ENCODE data around the gene TTLL3. TPM values are rescaled to one million over a fixed set of nuclear protein-coding genes. Genes with fewer than 3 reads are reported as not detected.
A peak's percentile ranks its signal among the peaks of the same experiment; 100 is the strongest.

TTLL3 gene
- total RNA-seq, result 10 to 100 TPM; 81.4 to 91.7 TPM
- 1 to 10 TPM; 3.0 to 5.9 TPM for polyA plus RNA-seq

GRCh38 chr3:9809615-9810432 is at the start of gene TTLL3:
Gene TTLL3, plus strand, starts transcription at chr3:9810262. Its CDS starts 400 bp downstream, at chr3:9810662.
- Mint-ChIP-seq H3K36me3 (peaks cover 10 to 40% of the 10 kb centered on the region in 2 donors), H3K4me3 (peak within 1 kb of the TSS; percentile 91 to 94 (median 92)), H3K9me3 (no peaks in the 10 kb centered on the region), H3K4me1 (peaks cover 35 to 46% (median 41%) of the 10 kb centered on the region in 4 donors), H3K27ac (peak within 1 kb of the TSS; percentile 87 to 99 (median 98)), H3K27me3 (no peaks in the 10 kb centered on the region)
- intact Hi-C loops (cut with micrococcal nuclease), result loop anchor here (1.0 to 2.0 kb wide), 2 partner anchors 34 to 79 kb away; partner anchors contain the start of genes BRPF1 and RPUSD3
- peaks cover 8% of the 10 kb centered on the region for H3K36me3 ChIP-seq (ENCODE audit: insufficient read depth, low read length)
- ChIA-PET POLR2A (ENCODE audit: partially characterized antibody) (interaction anchor here (0.7 to 4.5 kb wide), 22 partner anchors 10 to 160 kb away, joined by 3 to 60 read pairs (median 4); partner anchors contain the start of genes ARPC4, BRPF1, CRELD1 and JAGN1), CTCF (ENCODE audit: partially characterized antibody) (interaction anchor here (1.1 to 3.2 kb wide), 3 partner anchors 17 to 122 kb away, joined by 4 to 15 read pairs (median 4); partner anchors contain the start of genes ARPC4, OGG1 and TADA3)
- DNase-seq, result peak; percentile 34 to 62 (median 48)
- H3K27ac ChIP-seq (ENCODE audit: low read depth, low read length), result peak within 1 kb of the TSS; percentile 74
- H3K4me3 ChIP-seq (ENCODE audit: low read length in 2 of 2), result peak within 1 kb of the TSS; percentile 72
- no peaks in the 10 kb centered on the region for H3K27me3 ChIP-seq (ENCODE audit: insufficient read depth, low read length)
- no peaks in the 10 kb centered on the region for H3K9me3 ChIP-seq (ENCODE audit: control insufficient read depth in 1 of 2, low read length in 2 of 2)
- peaks cover 27% of the 10 kb centered on the region for H3K4me1 ChIP-seq (ENCODE audit: insufficient read depth, low read length)

DNA sequence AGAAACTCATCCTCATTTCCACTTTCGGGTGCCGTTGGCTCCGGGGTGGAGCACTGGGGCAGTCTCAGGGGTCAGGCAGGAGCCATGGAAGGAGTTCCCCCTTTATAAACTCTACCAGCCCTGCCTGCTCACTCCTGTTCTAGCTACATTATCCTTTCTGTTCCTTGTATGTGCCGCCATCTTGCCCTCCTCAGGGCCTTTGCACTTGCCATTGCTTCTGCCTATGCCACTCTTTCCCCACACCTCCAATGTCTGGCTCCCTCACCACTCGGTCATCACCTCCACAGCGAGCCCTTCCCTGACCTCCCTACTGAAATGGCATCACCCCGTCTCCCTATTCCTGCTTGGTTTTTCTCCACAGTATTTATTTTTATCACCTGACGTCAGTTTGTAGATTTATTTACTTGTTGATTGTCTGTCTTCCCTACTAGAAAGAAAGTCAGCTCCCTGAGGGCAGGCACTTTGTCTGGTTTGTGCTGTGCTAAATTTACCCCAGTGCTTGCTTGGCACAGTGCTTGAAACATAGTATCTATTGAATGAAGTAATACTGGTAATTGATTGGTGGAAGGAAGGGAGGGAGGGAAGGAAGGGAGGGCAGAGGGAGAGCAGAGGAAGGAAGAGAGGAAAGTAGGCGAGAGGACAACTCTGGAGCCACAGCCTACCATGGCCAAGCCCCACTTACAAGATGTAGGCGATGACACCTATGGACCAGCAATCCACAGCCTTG is 49.1 kb upstream of the TTLL3 start:
- H3K36me3 ChIP-seq (ENCODE audit: insufficient read depth, low read length), result peaks cover 18% of the 10 kb centered on the region
- no peaks in the 10 kb centered on the region for H3K9me3 ChIP-seq (ENCODE audit: control insufficient read depth in 1 of 2, low read length in 2 of 2)
- no peak for DNase-seq
- peak overlapping the region in 2 of 7 donors; percentile 12 to 17 for H3K27ac Mint-ChIP-seq
- H3K4me3 Mint-ChIP-seq, result no peak overlapping the region
- intact Hi-C loops (cut with micrococcal nuclease), result no loop called here
- CTCF ChIA-PET (ENCODE audit: partially characterized antibody), result no interaction called here
- peaks cover 0 to 7% (median 1%) of the 10 kb centered on the region in 4 donors for H3K4me1 Mint-ChIP-seq
- POLR2A ChIA-PET (ENCODE audit: partially characterized antibody), result no interaction called here
- H3K27ac ChIP-seq (ENCODE audit: low read depth, low read length), result no peak overlapping the region
- no peak overlapping the region for H3K4me3 ChIP-seq (ENCODE audit: low read length in 2 of 2)
- H3K9me3 Mint-ChIP-seq, result no peaks in the 10 kb centered on the region
- no peaks in the 10 kb centered on the region for H3K27me3 Mint-ChIP-seq
- peaks cover 1% of the 10 kb centered on the region for H3K4me1 ChIP-seq (ENCODE audit: insufficient read depth, low read length)
- H3K27me3 ChIP-seq (ENCODE audit: insufficient read depth, low read length), result no peaks in the 10 kb centered on the region
- H3K36me3 Mint-ChIP-seq, result peaks cover 29 to 31% of the 10 kb centered on the region in 2 donors

DNA sequence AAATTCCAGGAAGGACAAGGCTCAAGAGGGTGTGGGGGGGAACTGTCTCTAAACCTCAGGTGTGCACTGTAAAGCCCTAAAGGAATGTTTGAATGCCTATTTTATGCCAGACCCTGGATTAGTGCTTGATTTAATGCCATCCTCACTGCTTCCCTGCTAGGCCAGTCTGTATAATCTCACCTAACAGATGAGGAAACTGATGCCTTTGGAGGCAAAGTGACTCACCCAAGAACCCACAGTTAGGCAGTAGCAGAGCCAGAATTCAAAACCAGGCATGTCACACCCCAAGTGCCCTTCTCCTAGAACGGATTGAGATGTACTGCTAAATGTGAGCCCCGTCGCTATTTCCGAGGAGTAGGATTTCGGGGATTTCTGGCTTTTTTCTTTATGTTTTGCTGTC is 48.1 kb upstream of the TTLL3 start:
- Mint-ChIP-seq H3K27ac (no peak overlapping the region), H3K4me3 (no peak overlapping the region), H3K27me3 (no peaks in the 10 kb centered on the region), H3K4me1 (peaks cover 2 to 7% (median 4%) of the 10 kb centered on the region in 4 donors), H3K9me3 (no peaks in the 10 kb centered on the region), H3K36me3 (peaks cover 21 to 24% of the 10 kb centered on the region in 2 donors)
- ChIA-PET CTCF (ENCODE audit: partially characterized antibody) (no interaction called here), POLR2A (ENCODE audit: partially characterized antibody) (no interaction called here)
- Histone ChIP-seq H3K4me3 (ENCODE audit: low read length in 2 of 2) (no peak overlapping the region), H3K9me3 (ENCODE audit: control insufficient read depth in 1 of 2, low read length in 2 of 2) (no peaks in the 10 kb centered on the region), H3K27me3 (ENCODE audit: insufficient read depth, low read length) (no peaks in the 10 kb centered on the region), H3K27ac (ENCODE audit: low read depth, low read length) (no peak overlapping the region), H3K4me1 (ENCODE audit: insufficient read depth, low read length) (no peaks in the 10 kb centered on the region), H3K36me3 (ENCODE audit: insufficient read depth, low read length) (peaks cover 9% of the 10 kb centered on the region)
- DNase-seq, result no peak
- intact Hi-C loops (cut with micrococcal nuclease), result no loop called here

DNA sequence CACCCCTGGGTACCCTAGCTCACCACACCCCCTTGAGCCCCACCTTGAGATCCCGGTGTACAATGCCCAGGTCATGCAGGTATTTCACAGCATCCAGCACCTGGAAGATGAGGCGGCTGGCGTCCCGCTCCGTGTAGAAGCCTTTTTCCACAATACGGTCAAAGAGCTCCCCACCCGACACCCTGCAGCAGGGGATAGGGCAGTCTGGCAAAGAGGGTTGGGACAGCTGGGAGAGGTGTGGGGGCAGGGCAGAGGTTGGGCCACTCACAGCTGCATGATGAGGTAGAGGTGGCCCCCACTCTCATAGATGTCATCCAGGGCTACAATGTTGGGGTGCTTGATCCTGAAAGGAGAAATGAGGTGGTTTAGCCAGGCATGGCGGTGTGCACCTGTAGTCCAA is 47.2 kb upstream of the TTLL3 start:
- H3K4me1 Mint-ChIP-seq, result peaks cover 4 to 13% (median 9%) of the 10 kb centered on the region in 4 donors
- peaks cover 20 to 21% of the 10 kb centered on the region in 2 donors for H3K36me3 Mint-ChIP-seq

GRCh38 chr3:9765865-9766264 is 44.2 kb upstream of the TTLL3 start:
- Mint-ChIP-seq H3K27me3 (no peaks in the 10 kb centered on the region), H3K4me1 (peaks cover 11 to 36% (median 23%) of the 10 kb centered on the region in 4 donors), H3K4me3 (no peak overlapping the region), H3K27ac (peak overlapping the region in 1 of 7 donors; percentile 72), H3K9me3 (no peaks in the 10 kb centered on the region), H3K36me3 (peaks cover 3 to 5% of the 10 kb centered on the region in 2 donors)
- H3K4me3 ChIP-seq (ENCODE audit: low read length in 2 of 2), result no peak overlapping the region
- H3K36me3 ChIP-seq (ENCODE audit: insufficient read depth, low read length), result no peaks in the 10 kb centered on the region
- H3K27me3 ChIP-seq (ENCODE audit: insufficient read depth, low read length), result no peaks in the 10 kb centered on the region
- ChIA-PET POLR2A (ENCODE audit: partially characterized antibody) (interaction anchor here (0.7 kb wide), 1 partner anchor 39 kb away, joined by 3 read pairs; no protein-coding TSS in a partner anchor), CTCF (ENCODE audit: partially characterized antibody) (no interaction called here)
- no peaks in the 10 kb centered on the region for H3K9me3 ChIP-seq (ENCODE audit: control insufficient read depth in 1 of 2, low read length in 2 of 2)
- no peak overlapping the region for H3K27ac ChIP-seq (ENCODE audit: low read depth, low read length)
- intact Hi-C loops (cut with micrococcal nuclease), result no loop called here
- no peak for DNase-seq
- peaks cover 21% of the 10 kb centered on the region for H3K4me1 ChIP-seq (ENCODE audit: insufficient read depth, low read length)

More for the DNA sequence above, 47.2 kb upstream of the TTLL3 start:
- CTCF ChIA-PET (ENCODE audit: partially characterized antibody), result no interaction called here
- no peaks in the 10 kb centered on the region for H3K4me1 ChIP-seq (ENCODE audit: insufficient read depth, low read length)
- Mint-ChIP-seq H3K27me3 (no peaks in the 10 kb centered on the region), H3K27ac (no peak overlapping the region), H3K4me3 (no peak overlapping the region), H3K9me3 (no peaks in the 10 kb centered on the region)
- no peaks in the 10 kb centered on the region for H3K9me3 ChIP-seq (ENCODE audit: control insufficient read depth in 1 of 2, low read length in 2 of 2)
- H3K4me3 ChIP-seq (ENCODE audit: low read length in 2 of 2), result no peak overlapping the region
- POLR2A ChIA-PET (ENCODE audit: partially characterized antibody), result no interaction called here
- no peaks in the 10 kb centered on the region for H3K27me3 ChIP-seq (ENCODE audit: insufficient read depth, low read length)
- no peak for DNase-seq
- intact Hi-C loops (cut with micrococcal nuclease), result no loop called here
- peaks cover 5% of the 10 kb centered on the region for H3K36me3 ChIP-seq (ENCODE audit: insufficient read depth, low read length)
- H3K27ac ChIP-seq (ENCODE audit: low read depth, low read length), result no peak overlapping the region

GRCh38 chr3:9767418-9767817 is 42.6 kb upstream of the TTLL3 start:
- Mint-ChIP-seq H3K36me3 (peaks cover 0 to 2% of the 10 kb centered on the region in 2 donors), H3K4me3 (peak overlapping the region in 1 of 8 donors; percentile 15), H3K27ac (peak overlapping the region in 3 of 7 donors; percentile 37 to 77 (median 59)), H3K9me3 (no peaks in the 10 kb centered on the region), H3K27me3 (no peaks in the 10 kb centered on the region), H3K4me1 (peaks cover 11 to 36% (median 21%) of the 10 kb centered on the region in 4 donors)
- Histone ChIP-seq H3K27ac (ENCODE audit: low read depth, low read length) (no peak overlapping the region), H3K9me3 (ENCODE audit: control insufficient read depth in 1 of 2, low read length in 2 of 2) (no peaks in the 10 kb centered on the region), H3K4me1 (ENCODE audit: insufficient read depth, low read length) (peaks cover 21% of the 10 kb centered on the region), H3K36me3 (ENCODE audit: insufficient read depth, low read length) (no peaks in the 10 kb centered on the region), H3K4me3 (ENCODE audit: low read length in 2 of 2) (no peak overlapping the region), H3K27me3 (ENCODE audit: insufficient read depth, low read length) (no peaks in the 10 kb centered on the region)
- no peak for DNase-seq
- intact Hi-C loops (cut with micrococcal nuclease), result no loop called here
- CTCF ChIA-PET (ENCODE audit: partially characterized antibody), result interaction anchor here (1.6 kb wide), 1 partner anchor 13 kb away, joined by 4 read pairs; no protein-coding TSS in a partner anchor
- POLR2A ChIA-PET (ENCODE audit: partially characterized antibody), result interaction anchor here (1.0 to 3.9 kb wide), 3 partner anchors 13 to 371 kb away, joined by 3 to 20 read pairs (median 5); partner anchors contain the start of gene OGG1

All from CD4-positive, alpha-beta memory T cell (primary cell).